Activated CD4-positive, alpha-beta T cell treated with anti-CD3 and anti-CD28 coated beads for 1 hour (primary cell): Measurements from ENCODE around the gene GAA.

Experiments used
- DNase-seq: peaks from one replicate; pipeline ENCODE4 v3.0.0-alpha.2; 2020

Gene GAA

DNA sequence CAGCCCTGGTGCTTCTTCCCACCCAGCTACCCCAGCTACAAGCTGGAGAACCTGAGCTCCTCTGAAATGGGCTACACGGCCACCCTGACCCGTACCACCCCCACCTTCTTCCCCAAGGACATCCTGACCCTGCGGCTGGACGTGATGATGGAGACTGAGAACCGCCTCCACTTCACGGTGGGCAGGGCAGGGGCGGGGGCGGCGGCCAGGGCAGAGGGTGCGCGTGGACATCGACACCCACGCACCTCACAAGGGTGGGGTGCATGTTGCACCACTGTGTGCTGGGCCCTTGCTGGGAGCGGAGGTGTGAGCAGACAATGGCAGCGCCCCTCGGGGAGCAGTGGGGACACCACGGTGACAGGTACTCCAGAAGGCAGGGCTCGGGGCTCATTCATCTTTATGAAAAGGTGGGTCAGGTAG lies 3.6 kb downstream of the GAA start:
- DNase-seq = no peak

DNA sequence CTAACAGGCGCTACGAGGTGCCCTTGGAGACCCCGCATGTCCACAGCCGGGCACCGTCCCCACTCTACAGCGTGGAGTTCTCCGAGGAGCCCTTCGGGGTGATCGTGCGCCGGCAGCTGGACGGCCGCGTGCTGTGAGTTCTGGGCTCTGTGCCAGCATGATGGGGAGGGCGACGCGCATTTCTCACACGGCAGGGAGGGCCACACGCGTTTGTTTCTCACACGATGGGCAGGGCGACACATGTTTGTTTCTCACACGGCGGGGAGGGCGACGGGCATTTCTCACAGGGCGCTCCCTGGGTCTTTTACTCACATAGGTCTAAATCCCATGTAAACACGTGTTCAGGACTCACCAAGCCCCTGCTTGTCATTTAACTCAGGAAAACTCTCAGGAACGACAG lies 4.4 kb downstream of the GAA start:
- no peak for DNase-seq

DNA sequence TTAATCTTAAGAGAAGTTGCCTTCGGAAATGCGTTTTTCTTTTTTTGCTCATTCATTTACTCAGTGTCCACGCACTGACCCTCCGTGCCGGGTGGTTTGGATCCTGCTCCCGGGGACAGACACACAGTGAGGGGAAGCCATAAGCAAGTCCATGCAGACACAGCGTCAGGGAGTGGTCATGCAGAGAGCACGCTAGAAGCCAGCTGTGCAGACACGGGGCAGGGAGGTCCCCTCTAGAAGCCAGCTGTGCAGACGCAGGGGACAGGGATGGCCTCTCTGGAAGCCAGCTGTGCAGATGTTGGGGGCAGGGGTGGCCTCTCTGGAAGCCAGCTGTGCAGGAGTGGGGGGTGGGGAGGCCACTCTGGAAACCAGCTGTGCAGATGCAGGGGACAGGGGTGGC lies 4.8 kb downstream of the GAA start:
- DNase-seq = no peak

DNA sequence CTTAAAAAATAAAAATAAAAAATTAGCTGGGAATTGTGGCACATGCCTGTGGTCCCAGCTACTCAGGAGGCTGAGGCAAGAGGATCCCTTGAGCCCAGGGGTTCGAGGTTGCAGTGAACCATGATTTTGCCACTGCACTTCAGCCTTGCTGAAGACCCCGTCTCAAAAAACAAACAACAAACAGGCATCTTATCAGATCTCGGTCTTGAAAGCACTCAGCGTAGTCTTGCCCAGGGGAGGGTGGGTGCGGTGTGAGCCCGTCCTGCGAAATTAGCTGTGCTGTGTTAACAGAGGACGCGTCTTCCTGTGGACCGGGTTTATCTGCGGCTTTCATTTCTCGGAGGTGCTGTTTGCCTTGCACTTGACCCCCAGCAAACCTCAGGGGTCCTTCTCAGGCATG lies 5.4 kb downstream of the GAA start:
- DNase-seq = no peak

DNA sequence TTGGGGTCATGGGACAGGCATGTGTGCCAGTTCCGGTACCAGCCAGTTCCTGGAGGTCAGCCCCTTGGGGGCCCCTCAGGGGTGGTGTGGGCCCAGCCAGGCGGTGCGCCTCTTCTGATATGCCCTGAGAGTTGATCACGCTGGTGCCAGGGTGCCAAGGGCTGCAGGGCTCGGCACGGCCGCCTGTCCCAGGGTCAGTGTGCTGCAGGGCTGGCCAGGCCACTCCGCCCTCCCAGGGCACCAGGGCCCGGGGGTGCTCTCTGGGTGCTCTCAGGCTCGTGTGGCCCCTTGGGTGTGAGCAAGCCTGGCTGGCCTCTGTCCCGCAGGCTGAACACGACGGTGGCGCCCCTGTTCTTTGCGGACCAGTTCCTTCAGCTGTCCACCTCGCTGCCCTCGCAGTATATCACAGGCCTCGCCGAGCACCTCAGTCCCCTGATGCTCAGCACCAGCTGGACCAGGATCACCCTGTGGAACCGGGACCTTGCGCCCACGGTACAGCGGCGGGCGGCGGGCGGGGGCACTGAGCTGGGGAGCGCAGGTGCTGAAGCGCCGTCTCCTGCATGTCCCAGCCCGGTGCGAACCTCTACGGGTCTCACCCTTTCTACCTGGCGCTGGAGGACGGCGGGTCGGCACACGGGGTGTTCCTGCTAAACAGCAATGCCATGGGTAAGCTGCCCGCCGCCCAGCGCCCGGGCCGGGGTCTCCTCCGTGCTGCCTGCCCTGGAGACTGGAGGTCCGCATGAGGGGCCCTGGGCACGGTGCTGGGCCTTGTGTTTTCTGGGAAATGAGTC lies 6.0 kb downstream of the GAA start:
- DNase-seq = no peak

DNA sequence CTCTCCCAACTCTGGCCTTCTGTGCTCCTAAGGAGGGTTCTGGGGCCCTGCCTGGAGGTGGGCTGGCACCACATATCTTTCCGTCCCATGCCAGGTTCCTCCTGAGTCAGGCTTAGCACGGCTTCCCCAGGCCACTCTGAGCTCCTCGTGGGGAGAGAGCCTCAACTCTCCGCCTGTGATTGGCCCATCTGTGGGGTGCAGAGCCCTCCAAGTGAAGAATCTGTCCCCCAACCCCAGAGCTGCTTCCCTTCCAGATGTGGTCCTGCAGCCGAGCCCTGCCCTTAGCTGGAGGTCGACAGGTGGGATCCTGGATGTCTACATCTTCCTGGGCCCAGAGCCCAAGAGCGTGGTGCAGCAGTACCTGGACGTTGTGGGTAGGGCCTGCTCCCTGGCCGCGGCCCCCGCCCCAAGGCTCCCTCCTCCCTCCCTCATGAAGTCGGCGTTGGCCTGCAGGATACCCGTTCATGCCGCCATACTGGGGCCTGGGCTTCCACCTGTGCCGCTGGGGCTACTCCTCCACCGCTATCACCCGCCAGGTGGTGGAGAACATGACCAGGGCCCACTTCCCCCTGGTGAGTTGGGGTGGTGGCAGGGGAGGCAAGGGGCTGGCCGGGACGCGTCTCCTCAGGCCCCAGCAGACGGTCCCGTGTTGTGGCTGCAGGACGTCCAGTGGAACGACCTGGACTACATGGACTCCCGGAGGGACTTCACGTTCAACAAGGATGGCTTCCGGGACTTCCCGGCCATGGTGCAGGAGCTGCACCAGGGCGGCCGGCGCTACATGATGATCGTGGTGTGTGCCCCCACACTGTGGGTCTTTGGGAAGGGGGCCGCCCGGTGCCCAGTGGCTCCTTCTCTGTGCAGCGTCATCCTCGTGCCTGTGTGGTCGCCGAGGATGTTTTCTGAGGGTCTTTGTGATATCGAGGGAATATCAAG lies 6.9 kb downstream of the GAA start:
- DNase-seq = no peak

DNA sequence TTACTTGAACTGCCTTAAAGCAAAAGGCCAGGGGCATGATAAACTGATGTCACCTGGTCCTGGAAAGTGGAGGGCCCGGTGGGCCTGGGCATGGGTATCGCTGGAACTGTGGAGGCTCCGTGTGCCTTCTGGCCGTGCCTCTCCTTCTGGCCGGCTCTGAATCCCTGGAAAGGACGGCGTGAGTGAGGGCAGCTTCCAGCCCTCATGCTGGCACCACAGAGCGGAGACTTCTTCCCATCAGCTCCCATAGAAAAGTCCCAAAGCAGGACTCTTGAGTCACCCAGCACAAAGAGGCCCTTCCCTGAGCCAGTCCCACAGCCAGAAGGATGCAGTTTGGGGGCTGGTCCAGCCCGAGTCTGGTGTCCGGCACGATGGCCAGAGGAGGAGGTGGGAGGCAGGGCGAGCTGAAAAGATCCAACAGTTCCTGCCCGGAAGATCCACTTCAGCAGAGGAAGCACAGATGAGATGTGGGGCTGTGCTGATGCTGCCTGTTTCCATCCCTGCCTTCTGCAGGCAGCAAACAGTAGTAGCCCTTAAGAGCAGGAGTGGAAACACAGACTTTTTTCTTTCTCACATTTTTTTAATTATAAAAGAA lies 7.8 kb downstream of the GAA start:
- DNase-seq = no peak

DNA sequence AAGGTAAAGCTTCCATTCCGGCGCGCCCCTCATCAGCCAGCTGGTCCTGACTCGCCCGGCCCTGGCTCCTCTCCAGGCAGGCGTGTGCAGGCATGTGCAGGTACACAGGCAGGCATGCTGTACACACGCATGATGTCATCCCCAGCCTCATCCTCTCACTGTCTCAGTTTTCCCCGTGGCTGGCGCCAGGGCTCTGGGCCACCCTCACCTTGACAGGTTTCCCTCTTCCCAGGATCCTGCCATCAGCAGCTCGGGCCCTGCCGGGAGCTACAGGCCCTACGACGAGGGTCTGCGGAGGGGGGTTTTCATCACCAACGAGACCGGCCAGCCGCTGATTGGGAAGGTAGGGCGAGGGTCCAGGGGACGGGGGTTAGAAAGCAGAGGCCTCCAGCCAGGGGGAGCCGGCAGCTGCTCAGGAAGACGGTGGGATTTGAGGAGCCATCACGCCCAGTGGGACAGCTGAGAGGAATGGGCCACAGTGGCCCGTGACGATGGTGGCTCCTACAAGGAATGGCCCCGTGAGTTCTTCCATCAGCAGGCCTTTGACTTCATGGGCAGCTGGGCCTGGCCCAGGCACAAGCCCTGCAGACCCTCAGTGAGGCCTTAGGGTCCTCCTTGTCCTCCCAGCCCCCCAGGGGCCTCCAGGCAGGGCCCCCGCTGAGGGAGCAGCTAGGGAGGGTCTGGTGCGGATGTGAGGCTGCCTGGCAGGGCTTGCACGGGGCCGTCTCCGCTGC lies 8.5 kb downstream of the GAA start:
- no peak for DNase-seq

DNA sequence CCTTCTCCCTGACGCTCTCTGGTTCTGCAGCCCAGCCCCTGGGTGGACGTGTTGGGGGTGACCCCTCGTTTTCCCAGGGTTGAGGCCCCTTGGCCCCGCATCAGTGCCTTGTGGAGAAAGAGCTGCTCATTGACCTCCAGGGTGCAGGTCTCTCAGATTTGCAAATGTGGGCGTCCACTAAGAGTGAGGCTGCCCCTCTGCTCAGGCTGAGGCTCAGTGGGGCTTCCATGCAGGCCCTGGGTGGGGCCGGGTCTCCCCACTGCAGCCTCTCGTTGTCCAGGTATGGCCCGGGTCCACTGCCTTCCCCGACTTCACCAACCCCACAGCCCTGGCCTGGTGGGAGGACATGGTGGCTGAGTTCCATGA lies 9.0 kb downstream of the GAA start:
- DNase-seq = no peak

DNA sequence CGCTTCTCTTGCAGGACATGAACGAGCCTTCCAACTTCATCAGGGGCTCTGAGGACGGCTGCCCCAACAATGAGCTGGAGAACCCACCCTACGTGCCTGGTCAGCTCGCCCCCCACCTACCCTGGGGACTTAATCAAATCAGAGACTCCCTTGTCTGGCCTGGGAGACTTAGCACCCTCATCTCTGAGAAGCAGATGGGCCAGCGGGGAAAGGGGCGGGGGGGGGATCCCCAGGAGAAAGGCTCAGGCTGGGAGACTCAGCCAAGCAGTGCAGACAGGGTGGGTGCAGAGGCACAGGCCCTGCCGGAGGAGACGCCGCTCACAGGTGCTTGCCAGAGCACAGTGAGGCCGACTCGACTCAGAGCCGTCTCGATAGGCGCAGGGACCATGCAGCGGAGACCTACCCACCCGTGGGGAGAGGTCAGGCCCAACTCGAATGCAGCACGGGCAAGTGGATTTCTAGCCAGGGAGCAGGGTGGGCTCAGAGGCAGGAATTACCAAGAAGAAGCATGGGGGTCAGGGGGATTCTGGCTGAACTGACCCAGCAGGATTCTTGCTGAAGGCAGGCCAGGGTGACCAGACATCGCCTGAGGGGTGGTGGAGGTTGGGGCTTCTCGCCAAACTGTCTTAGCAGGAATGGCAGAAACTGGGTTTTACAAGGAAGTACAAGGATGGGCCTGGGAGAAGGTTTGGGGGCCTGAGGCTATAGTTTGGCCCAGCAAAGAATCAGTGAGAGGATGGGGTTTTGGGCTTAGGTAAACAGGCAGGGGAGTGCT lies 9.7 kb downstream of the GAA start:
- DNase-seq = no peak

DNA sequence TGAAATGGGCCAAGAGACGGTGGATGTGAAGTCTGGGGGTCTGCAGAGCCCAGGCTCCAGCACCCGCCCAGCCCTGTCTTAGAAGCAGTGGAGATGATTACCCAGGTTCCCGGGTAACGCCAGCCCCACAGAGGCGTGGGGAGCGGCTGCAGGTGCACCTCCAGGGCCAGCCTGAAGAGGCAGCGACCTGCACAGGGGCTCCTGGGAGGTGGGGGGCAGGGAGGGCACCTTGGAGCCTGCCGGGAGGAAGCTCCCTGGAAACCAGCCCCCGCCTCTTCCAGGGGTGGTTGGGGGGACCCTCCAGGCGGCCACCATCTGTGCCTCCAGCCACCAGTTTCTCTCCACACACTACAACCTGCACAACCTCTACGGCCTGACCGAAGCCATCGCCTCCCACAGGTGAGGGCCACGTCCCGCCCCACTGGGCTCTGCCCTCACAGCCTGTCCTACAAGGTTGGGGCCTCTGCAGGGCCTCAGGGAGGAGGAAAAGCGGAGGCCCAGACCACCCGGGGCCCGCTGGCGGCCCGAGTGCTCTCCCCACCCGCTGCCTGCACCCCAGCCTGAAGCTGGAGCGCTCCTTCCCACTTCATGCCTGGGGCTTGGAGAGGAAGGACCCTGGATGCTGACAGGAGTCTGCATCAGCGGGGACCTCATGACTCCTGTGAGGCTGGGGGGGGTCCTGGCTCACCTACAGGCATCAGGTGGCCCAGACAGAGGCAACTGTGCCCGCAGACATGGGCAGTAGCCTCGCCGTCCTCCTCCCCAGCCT lies 10.5 kb downstream of the GAA start:
- DNase-seq = no peak

DNA sequence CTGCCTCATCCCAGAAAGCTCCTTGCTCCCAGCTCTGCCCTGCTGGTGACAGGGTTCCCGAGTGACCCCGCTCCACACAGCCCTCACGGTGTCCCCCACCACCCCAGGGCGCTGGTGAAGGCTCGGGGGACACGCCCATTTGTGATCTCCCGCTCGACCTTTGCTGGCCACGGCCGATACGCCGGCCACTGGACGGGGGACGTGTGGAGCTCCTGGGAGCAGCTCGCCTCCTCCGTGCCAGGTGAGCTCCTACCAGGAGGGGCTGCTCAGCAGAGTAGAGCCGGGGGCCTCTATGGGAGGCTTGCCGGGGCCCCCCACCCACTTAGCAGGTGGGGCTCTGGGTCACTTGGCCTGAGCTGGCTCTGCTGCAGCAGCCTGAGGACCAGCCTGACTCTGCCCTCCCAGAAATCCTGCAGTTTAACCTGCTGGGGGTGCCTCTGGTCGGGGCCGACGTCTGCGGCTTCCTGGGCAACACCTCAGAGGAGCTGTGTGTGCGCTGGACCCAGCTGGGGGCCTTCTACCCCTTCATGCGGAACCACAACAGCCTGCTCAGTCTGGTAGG lies 11.2 kb downstream of the GAA start:
- no peak for DNase-seq

DNA sequence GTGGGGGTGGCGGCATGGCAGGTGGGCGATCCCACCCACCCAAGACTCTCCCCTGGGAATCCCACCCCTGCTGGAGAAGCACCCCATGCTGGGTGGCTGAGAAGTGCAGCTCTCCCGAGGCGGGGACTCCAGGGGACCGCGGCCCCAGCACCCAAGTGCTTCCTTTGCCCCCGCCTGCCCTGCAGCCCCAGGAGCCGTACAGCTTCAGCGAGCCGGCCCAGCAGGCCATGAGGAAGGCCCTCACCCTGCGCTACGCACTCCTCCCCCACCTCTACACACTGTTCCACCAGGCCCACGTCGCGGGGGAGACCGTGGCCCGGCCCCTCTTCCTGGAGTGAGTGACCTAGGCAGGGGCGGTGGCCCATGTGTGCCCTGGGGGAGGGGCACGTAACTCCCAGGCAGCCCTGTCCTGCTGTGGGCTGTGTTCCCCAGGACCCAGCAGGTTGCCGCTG lies 11.7 kb downstream of the GAA start:
- DNase-seq = no peak

DNA sequence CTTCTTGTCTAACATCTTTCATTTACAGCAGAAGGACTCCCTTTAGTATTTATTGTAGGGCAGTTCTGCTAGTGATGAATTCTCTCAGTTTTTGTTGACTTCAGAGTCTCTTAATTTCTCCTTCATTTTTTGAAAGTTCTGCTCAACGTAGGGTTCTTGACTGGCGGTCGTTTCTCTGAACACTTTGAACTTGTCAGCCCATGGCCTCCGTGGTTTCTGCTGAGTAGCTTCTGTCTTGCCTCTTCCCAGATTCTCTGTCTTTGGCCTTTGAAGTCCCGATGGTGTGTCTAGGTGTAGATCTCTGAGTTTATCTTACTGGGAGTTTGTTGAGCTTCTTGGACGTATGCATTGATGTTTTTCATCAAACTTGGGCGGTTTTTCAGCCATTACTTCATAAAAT lies 13.4 kb downstream of the GAA start:
- DNase-seq = no peak

DNA sequence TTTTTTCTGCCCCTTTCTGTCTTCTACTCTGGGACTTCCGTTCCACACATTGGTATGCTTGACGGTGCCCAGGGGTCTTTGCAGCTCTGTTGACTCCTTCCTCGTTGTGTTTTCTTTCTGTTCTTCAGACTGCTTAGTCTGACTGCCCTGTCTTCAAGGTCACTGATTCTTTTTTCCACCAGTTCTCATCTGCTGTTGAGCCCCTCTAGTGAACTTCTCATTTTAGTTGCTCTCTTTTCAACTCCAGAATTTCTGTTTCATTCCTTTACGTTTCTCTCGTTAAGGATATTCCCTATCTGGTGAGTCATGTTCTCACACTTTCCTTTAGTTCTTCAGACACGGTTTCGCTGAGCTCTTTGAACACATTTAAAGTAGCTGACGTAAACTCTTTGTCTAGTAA lies 13.8 kb downstream of the GAA start:
- no peak for DNase-seq

DNA sequence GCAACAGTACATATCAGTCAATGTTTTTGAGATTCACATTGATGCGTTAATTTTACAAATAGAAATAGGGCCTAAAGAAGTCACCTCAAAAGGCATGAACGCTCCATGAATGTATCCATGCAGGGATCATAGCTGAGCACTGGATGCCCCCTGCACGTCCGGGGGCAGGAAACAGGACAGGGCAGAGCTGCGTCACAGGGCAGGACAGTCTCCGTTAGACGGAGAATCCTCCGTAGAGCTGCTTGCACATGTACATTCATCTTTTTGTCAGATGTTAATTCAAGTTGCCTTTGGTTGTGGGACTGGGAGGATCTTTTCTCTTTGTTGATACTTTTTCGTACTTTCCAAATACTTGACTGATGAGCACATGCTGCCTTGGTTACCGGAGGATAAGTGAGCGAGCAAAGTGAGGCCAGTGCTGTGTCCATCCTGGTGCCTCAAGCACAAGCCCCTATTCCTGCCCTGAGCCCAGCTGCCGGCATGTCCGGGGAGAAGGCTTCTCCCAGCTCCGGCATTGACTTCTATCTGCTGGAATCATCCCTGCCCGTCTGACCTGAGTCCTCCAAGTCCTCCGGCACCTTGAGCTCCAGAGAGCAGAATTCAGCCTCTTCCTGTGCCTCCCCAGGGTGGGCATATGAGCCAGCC lies 15.0 kb downstream of the GAA start:
- DNase-seq = no peak

DNA sequence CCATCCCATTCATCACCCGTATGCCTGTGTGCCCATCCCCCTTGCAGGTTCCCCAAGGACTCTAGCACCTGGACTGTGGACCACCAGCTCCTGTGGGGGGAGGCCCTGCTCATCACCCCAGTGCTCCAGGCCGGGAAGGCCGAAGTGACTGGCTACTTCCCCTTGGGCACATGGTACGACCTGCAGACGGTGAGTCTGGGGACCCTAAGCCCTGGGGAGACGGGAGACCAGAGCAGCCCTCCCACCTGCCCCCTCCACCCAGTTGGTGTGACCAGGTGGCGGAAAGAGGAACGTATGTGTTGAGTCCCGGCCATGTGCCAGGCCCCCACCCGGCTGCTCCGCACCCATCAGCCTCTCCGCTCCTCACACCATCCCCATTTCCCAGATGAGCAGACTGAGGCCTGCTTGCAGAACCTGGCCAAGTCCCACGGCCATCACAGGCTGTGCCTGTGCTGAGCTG lies 15.6 kb downstream of the GAA start:
- no peak for DNase-seq

DNA sequence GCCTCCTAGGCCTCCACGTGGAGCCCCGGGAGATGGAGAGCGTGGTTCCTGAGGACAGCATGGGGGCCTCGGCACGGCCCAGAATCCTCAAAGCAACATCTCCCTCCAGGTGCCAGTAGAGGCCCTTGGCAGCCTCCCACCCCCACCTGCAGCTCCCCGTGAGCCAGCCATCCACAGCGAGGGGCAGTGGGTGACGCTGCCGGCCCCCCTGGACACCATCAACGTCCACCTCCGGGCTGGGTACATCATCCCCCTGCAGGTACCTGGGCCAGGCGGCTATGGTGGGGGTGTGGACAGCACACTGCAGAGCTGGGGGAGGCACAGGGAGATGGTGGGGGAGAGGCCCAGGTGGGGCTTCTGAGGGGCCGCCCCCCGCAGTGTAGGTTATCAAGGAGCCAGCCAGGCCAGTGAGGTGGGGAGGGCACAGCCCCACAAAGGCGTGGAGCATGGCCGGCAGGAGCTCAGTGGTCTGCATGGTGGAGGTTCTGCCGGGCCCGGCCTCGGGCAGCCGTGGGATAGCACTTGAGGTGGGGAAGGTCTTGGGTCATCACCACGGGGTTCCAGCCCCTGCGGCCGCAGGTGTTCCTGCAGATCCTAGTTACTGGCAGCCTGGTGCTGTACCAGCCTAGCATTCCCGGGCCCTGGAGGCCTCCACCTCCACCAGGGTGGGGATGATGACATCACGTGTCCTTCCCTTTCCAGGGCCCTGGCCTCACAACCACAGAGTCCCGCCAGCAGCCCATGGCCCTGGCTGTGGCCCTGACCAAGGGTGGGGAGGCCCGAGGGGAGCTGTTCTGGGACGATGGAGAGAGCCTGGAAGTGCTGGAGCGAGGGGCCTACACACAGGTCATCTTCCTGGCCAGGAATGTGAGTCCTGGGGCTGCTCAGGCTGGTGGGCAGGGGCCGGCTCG lies 16.4 kb downstream of the GAA start:
- no peak for DNase-seq

DNA sequence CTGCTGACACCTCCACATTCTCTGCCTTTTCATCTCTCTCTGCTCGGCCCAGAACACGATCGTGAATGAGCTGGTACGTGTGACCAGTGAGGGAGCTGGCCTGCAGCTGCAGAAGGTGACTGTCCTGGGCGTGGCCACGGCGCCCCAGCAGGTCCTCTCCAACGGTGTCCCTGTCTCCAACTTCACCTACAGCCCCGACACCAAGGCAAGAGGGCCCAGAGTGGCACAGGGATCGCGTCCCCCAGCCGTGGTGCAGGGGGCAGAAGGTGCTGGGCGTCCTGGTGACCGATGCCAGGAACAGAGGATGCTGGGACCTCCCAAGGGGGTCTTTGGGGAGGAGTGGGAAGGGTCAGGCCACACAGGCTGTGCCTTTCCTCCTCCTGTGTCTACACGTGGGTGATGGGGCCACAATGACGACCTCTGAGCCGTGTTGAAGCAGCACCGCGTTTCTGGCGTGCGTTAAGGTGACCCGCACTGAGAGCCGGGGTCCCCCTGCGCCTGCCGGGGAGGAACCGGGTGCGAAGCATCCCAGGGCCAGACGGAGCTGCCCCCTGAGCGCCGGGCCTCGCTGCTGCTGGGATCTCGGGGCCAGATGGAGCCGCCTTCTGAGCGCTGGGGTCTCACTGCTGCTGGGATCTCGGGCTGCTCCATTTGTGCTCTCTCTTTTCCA lies 17.4 kb downstream of the GAA start:
- no peak for DNase-seq
